MCF 10A (cell line): ENCODE data around the gene APOL4. TPM values are rescaled to one million over a fixed set of nuclear protein-coding genes. Genes with fewer than 3 reads are reported as not detected.

Source experiments
- BruUV-seq: library from RNA; stranded (reverse); fragments of 400-500 nt; replicated peaks from 2 replicates; lab custom pipeline; 2021; lab: Mats Ljungman, UMichigan
- CTCF ChIA-PET: fragments of 300-600 bp; sonication (Branson Sonifier 250); formaldehyde crosslinking; extraction: SDS; loops from one replicate; lab custom pipeline; 2021; ENCODE audit warnings: antibody characterized with exemption, inconsistent platforms; lab: Yijun Ruan, JAX
- POLR2A ChIA-PET: fragments of 300-600, 350-650 bp; sonication (Branson Sonifier 250); formaldehyde crosslinking; extraction: SDS; loops from one replicate; lab custom pipeline; 2020; ENCODE audit warnings: antibody characterized with exemption, inconsistent platforms; lab: Yijun Ruan, JAX
- DNase-seq: peaks from one replicate; pipeline ENCODE4 v3.0.0-alpha.2; 2018; ENCODE audit not compliant: unreplicated experiment
- H3K27ac Mint-ChIP-seq: one replicate; pipeline ENCODE4 v1.8.0; 2022; ENCODE audit warnings: mild to moderate bottlenecking, low read depth, mixed read lengths; ENCODE audit not compliant: unreplicated experiment
- H3K27me3 Mint-ChIP-seq: one replicate; pipeline ENCODE4 v1.8.0; 2022; ENCODE audit warnings: mixed read lengths; ENCODE audit not compliant: insufficient read depth, unreplicated experiment
- H3K36me3 Mint-ChIP-seq: one replicate; pipeline ENCODE4 v1.8.0; 2022; ENCODE audit warnings: mild to moderate bottlenecking, moderate library complexity, mixed read lengths; ENCODE audit not compliant: insufficient read depth, unreplicated experiment
- H3K4me1 Mint-ChIP-seq: one replicate; pipeline ENCODE4 v1.8.0; 2022; ENCODE audit warnings: mixed read lengths; ENCODE audit not compliant: insufficient read depth, unreplicated experiment
- H3K4me3 Mint-ChIP-seq: one replicate; pipeline ENCODE4 v1.8.0; 2022; ENCODE audit warnings: mild to moderate bottlenecking, moderate library complexity, mixed read lengths; ENCODE audit not compliant: unreplicated experiment
- H3K9me3 Mint-ChIP-seq: one replicate; pipeline ENCODE4 v1.8.0; 2022; ENCODE audit warnings: mixed read lengths; ENCODE audit not compliant: unreplicated experiment
- intact Hi-C: fragments of 100-400 bp; cut with micrococcal nuclease; formaldehyde crosslinking; loops from 2 replicates; pipeline ENCODE4 v1.14.1; 2022
- total RNA-seq: library from RNA; stranded (reverse); gene quantifications from 2 replicates; pipeline ENCODE4 v1.2.3, GENCODE V29; 2022
- TF ChIP-seq, protein P1 (sequence below): fragments of 200-600 bp; IDR thresholded peaks from one replicate; pipeline ENCODE4 v1.8.0; 2022; ENCODE audit warnings: antibody characterized with exemption, mild to moderate bottlenecking; ENCODE audit not compliant: unreplicated experiment

The APOL4 gene
- total RNA-seq, 1 experiment from 2014 or later, result not detected

DNA sequence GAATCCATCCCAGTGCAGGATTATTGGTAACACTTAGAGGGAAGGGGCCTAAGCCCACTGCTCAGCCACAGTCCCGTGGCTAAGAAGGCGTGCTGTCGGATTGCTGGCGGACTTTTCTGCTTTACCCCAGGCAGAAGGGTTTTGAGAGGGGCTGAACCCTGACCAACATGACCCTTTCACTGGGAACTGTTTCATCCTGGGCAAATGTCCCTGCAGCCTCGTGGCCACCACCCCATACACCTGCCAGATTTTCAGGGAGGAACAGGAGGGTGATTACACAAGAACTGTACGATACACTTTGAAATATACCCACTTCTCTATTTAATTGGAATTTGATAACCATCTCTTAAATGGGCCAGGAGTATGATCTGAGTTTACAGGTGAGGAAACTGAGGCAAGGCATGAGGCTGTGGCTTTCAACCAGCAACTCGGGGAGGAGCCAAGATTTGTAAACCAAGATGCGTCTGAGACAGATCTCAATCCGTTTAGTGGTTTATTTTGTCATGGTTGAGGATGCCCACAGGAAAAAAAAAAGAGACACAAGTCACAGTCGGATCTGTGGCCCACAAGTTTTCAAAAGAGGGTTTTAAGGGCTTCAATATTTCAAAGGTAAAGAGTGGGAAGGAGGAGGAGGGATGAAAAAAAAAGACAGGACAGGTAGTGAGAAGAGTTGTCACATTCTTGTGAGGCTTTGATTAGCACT, 34.9 kb downstream of the APOL4 start:
- no peaks in the 10 kb centered on the region for H3K9me3 Mint-ChIP-seq
- ChIA-PET POLR2A (no interaction called here), CTCF (interaction anchor here (0.7 to 0.9 kb wide), 2 partner anchors 10 to 677 kb away, joined by 3 read pairs; no protein-coding TSS in a partner anchor)
- H3K27me3 Mint-ChIP-seq, result peaks cover 32% of the 10 kb centered on the region
- H3K4me1 Mint-ChIP-seq, result peaks cover 6% of the 10 kb centered on the region
- TF ChIP-seq, protein P1, sequence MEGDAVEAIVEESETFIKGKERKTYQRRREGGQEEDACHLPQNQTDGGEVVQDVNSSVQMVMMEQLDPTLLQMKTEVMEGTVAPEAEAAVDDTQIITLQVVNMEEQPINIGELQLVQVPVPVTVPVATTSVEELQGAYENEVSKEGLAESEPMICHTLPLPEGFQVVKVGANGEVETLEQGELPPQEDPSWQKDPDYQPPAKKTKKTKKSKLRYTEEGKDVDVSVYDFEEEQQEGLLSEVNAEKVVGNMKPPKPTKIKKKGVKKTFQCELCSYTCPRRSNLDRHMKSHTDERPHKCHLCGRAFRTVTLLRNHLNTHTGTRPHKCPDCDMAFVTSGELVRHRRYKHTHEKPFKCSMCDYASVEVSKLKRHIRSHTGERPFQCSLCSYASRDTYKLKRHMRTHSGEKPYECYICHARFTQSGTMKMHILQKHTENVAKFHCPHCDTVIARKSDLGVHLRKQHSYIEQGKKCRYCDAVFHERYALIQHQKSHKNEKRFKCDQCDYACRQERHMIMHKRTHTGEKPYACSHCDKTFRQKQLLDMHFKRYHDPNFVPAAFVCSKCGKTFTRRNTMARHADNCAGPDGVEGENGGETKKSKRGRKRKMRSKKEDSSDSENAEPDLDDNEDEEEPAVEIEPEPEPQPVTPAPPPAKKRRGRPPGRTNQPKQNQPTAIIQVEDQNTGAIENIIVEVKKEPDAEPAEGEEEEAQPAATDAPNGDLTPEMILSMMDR, result no peak
- H3K4me3 Mint-ChIP-seq, result no peak overlapping the region
- DNase-seq, result no peak
- BruUV-seq, result no TSS peak
- intact Hi-C loops, result no loop called here
- H3K36me3 Mint-ChIP-seq, result no peaks in the 10 kb centered on the region
- H3K27ac Mint-ChIP-seq, result no peak overlapping the region

DNA sequence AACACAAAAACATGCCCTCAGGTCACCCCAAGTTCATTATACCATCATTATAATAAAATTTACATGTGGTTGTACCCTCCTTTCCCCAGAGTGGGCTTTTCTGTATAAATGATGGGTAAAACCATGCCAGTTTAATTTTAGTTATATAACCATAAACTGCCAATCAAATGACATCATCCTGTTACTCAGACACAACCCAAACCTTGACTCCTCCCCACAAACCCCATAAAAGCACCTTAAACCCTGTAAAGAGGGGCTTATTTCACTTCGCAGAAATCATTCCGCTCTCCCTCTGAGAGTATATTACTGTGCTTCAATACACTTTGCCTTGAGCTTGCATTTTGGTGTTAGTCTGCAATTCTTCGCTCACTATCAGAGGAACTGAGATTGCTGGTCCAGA, 35.5 kb downstream of the APOL4 start:
- H3K4me1 Mint-ChIP-seq, result peaks cover 6% of the 10 kb centered on the region
- no peak for DNase-seq
- no peaks in the 10 kb centered on the region for H3K9me3 Mint-ChIP-seq
- ChIA-PET CTCF (interaction anchor here (0.7 to 0.9 kb wide), 2 partner anchors 10 to 676 kb away, joined by 3 read pairs; no protein-coding TSS in a partner anchor), POLR2A (interaction anchor here (1.6 kb wide), 1 partner anchor 8 kb away, joined by 4 read pairs; no protein-coding TSS in a partner anchor)
- intact Hi-C loops, result no loop called here
- peaks cover 32% of the 10 kb centered on the region for H3K27me3 Mint-ChIP-seq
- H3K27ac Mint-ChIP-seq, result no peak overlapping the region
- no TSS peak for BruUV-seq
- no peak overlapping the region for H3K4me3 Mint-ChIP-seq
- TF ChIP-seq, protein P1, result no peak
- no peaks in the 10 kb centered on the region for H3K36me3 Mint-ChIP-seq

DNA sequence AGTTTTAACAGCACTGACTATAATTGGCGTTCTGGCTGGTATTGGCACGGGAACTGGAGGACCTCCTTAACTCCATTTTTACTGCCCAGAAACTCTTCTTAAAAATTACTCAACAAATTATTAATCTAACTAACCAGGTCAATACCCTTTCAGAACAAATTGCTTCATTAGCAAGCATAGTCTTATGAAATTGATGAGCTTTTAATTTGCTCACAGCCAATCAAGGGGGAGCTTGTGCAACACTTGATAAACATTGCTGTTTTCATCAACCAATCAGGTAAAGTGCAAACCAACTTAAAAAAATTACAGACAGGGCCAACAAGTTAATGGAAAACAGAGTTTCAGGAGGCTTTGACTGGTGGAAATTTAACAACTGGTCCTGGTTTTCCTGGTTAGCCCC, 36.5 kb downstream of the APOL4 start:
- H3K9me3 Mint-ChIP-seq, result no peaks in the 10 kb centered on the region
- no TSS peak for BruUV-seq
- no peaks in the 10 kb centered on the region for H3K36me3 Mint-ChIP-seq
- no peak for DNase-seq
- POLR2A ChIA-PET, result interaction anchor here (1.6 kb wide), 1 partner anchor 9 kb away, joined by 4 read pairs; no protein-coding TSS in a partner anchor
- H3K27me3 Mint-ChIP-seq, result peaks cover 32% of the 10 kb centered on the region
- peaks cover 14% of the 10 kb centered on the region for H3K4me1 Mint-ChIP-seq
- H3K27ac Mint-ChIP-seq, result no peak overlapping the region
- no peak overlapping the region for H3K4me3 Mint-ChIP-seq
- intact Hi-C loops, result no loop called here
- CTCF ChIA-PET, result interaction anchor here (0.7 kb wide), 1 partner anchor 13 kb away, joined by 3 read pairs; no protein-coding TSS in a partner anchor
- TF ChIP-seq, protein P1, result no peak

DNA sequence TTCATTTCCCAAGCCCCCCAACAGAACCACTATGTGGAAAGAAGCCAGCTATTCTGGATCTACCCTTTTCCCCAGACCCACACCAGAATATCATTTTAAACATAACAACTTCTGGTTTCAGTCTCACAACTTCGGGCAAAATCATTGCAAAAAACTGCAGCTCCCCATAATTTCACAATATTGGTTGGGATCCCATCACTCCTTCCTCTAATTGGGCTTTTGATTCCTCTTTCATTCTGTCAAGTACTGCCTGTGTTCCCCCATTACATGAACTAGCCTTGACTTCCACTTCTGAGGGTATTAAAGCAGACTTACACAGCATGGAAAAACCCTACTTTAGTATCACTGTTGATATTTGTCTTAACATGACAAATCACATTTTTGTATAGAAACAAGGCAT, 37.0 kb downstream of the APOL4 start:
- H3K27ac Mint-ChIP-seq, result no peak overlapping the region
- ChIA-PET POLR2A (interaction anchor here (1.1 to 1.6 kb wide), 2 partner anchors 10 to 113 kb away, joined by 3 to 4 read pairs; no protein-coding TSS in a partner anchor), CTCF (interaction anchor here (0.6 to 2.0 kb wide), 5 partner anchors 9 to 522 kb away, joined by 3 to 7 read pairs (median 4); no protein-coding TSS in a partner anchor)
- H3K4me1 Mint-ChIP-seq, result peaks cover 15% of the 10 kb centered on the region
- TF ChIP-seq, protein P1, result no peak
- no TSS peak for BruUV-seq
- peaks cover 32% of the 10 kb centered on the region for H3K27me3 Mint-ChIP-seq
- intact Hi-C loops, result no loop called here
- H3K36me3 Mint-ChIP-seq, result no peaks in the 10 kb centered on the region
- no peak for DNase-seq
- no peak overlapping the region for H3K4me3 Mint-ChIP-seq
- no peaks in the 10 kb centered on the region for H3K9me3 Mint-ChIP-seq
